GM12878 (cell line): ENCODE data around the gene CNR1. TPM values are rescaled to one million over a fixed set of nuclear protein-coding genes. Genes with fewer than 3 reads are reported as not detected.
A peak's percentile ranks its signal among the peaks of the same experiment; 100 is the strongest.

Experiments
- CREB1 ChIP-seq: IDR thresholded peaks from 2 replicates; pipeline ENCODE4 v1.6.1; 2012; ENCODE audit warnings: low read depth, mild to moderate bottlenecking, inconsistent platforms
- CREM ChIP-seq: IDR thresholded peaks from 2 replicates; pipeline ENCODE4 v1.6.1; 2014; ENCODE audit warnings: antibody characterized with exemption, low read depth
- EGR1 ChIP-seq, 2 experiments: IDR thresholded peaks; 1 replicate in 1 of 2; 2 replicates in 1 of 2; pipeline ENCODE4 v1.6.1; 2011 to 2012; ENCODE audit warnings: low read depth in 2 of 2, low read length in 2 of 2, borderline replicate concordance in 1 of 2, mild to moderate bottlenecking in 1 of 2, moderate library complexity in 1 of 2
- HDGF ChIP-seq: fragments of 450-650 bp; IDR thresholded peaks from 2 replicates; pipeline ENCODE4 v1.6.1; 2016; ENCODE audit warnings: antibody characterized with exemption
- IKZF2 ChIP-seq, 2 experiments: fragments of 450-650 bp; IDR thresholded peaks; 2 replicates each; pipeline ENCODE4 v1.6.1; 2017; ENCODE audit warnings: mild to moderate bottlenecking in 2 of 2, moderate library complexity in 2 of 2
- IRF4 ChIP-seq: IDR thresholded peaks from 2 replicates; pipeline ENCODE4 v1.6.1; 2011; ENCODE audit warnings: low read depth, low read length
- KDM1A ChIP-seq: fragments of 200-600 bp; sonication (generic); IDR thresholded peaks from 2 replicates; pipeline ENCODE4 v1.6.1; 2016; ENCODE audit warnings: borderline replicate concordance
- MEF2B ChIP-seq: fragments of 450-650 bp; IDR thresholded peaks from 2 replicates; pipeline ENCODE4 v1.6.1; 2018; ENCODE audit warnings: mild to moderate bottlenecking, moderate library complexity; ENCODE audit not compliant: partially characterized antibody, poor library complexity, severe bottlenecking
- MTA3 ChIP-seq: IDR thresholded peaks from 2 replicates; pipeline ENCODE4 v1.6.1; 2012; ENCODE audit warnings: low read length, inconsistent platforms, borderline replicate concordance
- NR2C2 ChIP-seq: IDR thresholded peaks from 2 replicates; pipeline ENCODE4 v1.6.1; 2011; ENCODE audit warnings: borderline replicate concordance, low read depth; ENCODE audit not compliant: control insufficient read depth, insufficient read length
- PAX8 ChIP-seq: fragments of 450-650 bp; IDR thresholded peaks from 2 replicates; pipeline ENCODE4 v1.6.1; 2017; ENCODE audit warnings: mild to moderate bottlenecking, moderate library complexity
- PML ChIP-seq: IDR thresholded peaks from 2 replicates; pipeline ENCODE4 v1.6.1; 2012; ENCODE audit warnings: low read length, inconsistent platforms
- RAD51 ChIP-seq: fragments of 450-650 bp; IDR thresholded peaks from 2 replicates; pipeline ENCODE4 v1.6.1; 2016; ENCODE audit warnings: moderate library complexity, mild to moderate bottlenecking, inconsistent platforms
- SIX5 ChIP-seq: IDR thresholded peaks from 2 replicates; pipeline ENCODE4 v1.6.1; 2011; ENCODE audit warnings: mild to moderate bottlenecking, low read depth, low read length, moderate library complexity; ENCODE audit not compliant: severe bottlenecking
- SMAD1 ChIP-seq: fragments of 450-650 bp; IDR thresholded peaks from 2 replicates; pipeline ENCODE4 v1.6.1; 2018; ENCODE audit warnings: mild to moderate bottlenecking, low read depth; ENCODE audit not compliant: partially characterized antibody
- SMAD5 ChIP-seq: IDR thresholded peaks from 2 replicates; pipeline ENCODE4 v1.6.1; 2016; ENCODE audit warnings: antibody characterized with exemption, low read depth
- SMARCA5 ChIP-seq: fragments of 450-650 bp; IDR thresholded peaks from 2 replicates; pipeline ENCODE4 v1.6.1; 2017; ENCODE audit warnings: mild to moderate bottlenecking
- SP1 ChIP-seq: IDR thresholded peaks from one replicate; pipeline ENCODE4 v1.6.1; 2011; ENCODE audit warnings: low read depth, low read length
- SPI1 ChIP-seq: IDR thresholded peaks from 2 replicates; pipeline ENCODE4 v1.6.1; 2011; ENCODE audit warnings: low read depth, mild to moderate bottlenecking, low read length, moderate library complexity, borderline replicate concordance; ENCODE audit not compliant: insufficient read depth
- SREBF1 ChIP-seq: IDR thresholded peaks from 2 replicates; pipeline ENCODE4 v1.6.1; 2012; ENCODE audit warnings: mild to moderate bottlenecking, low read length
- STAT3 ChIP-seq: IDR thresholded peaks from 2 replicates; pipeline ENCODE4 v1.6.1; 2011; ENCODE audit warnings: low read depth, low read length, improper control_type of control experiment
- TCF12 ChIP-seq: IDR thresholded peaks from 2 replicates; pipeline ENCODE4 v1.6.1; 2011; ENCODE audit warnings: low read depth, mild to moderate bottlenecking, low read length
- WRNIP1 ChIP-seq: IDR thresholded peaks from 2 replicates; pipeline ENCODE4 v1.6.1; 2011; ENCODE audit warnings: low read depth, low read length, improper control_type of control experiment, borderline replicate concordance
- ZNF24 ChIP-seq: fragments of 450-650 bp; IDR thresholded peaks from 2 replicates; pipeline ENCODE4 v1.6.1; 2017; ENCODE audit warnings: antibody characterized with exemption, mild to moderate bottlenecking
- ZNF384 ChIP-seq: IDR thresholded peaks from 2 replicates; pipeline ENCODE4 v1.6.1; 2012; ENCODE audit warnings: low read depth, mild to moderate bottlenecking, low read length, improper control_type of control experiment, borderline replicate concordance
- ZZZ3 ChIP-seq: IDR thresholded peaks from 2 replicates; pipeline ENCODE4 v1.6.1; 2011; ENCODE audit warnings: low read depth; ENCODE audit not compliant: control insufficient read depth, insufficient read length
- polyA plus RNA-seq, 11 experiments: library from polyadenylated mRNA; depleted of rRNA in 4 of 11; unstranded in 6 of 11; stranded (reverse) in 5 of 11; fragments of >200 nt; fragmentation: Nextera tagmentation in 4 of 11; fragmentation: Illumina TruSeq in 1 of 11; extraction: Ambion mirVana in 4 of 11; extraction: Trizol in 1 of 11; gene quantifications; 1 replicate in 1 of 11; 2 replicates in 10 of 11; pipeline versions ENCODE4 v1.2.1 to v1.2.3, GENCODE V29; 2011 to 2016; ENCODE audit warnings: inconsistent platforms in 2 of 11, missing spikeins in 2 of 11, low read depth in 1 of 11
- total RNA-seq, 4 experiments: library from RNA; depleted of rRNA in 3 of 4; stranded (reverse); fragments of >200 nt in 3 of 4; fragmentation: Illumina TruSeq in 1 of 4; extraction: Trizol in 1 of 4; gene quantifications; 2 replicates each; pipeline versions ENCODE4 v1.2.1 to v1.2.3, GENCODE V29; 2013 to 2021
- TF ChIP-seq, protein P1 (sequence below): fragments of 450-650 bp; IDR thresholded peaks from 2 replicates; pipeline ENCODE4 v1.6.1; 2016; ENCODE audit warnings: mild to moderate bottlenecking
- TF ChIP-seq, protein P2 (sequence below): IDR thresholded peaks from 2 replicates; pipeline ENCODE4 v1.6.1; 2012; ENCODE audit warnings: low read depth, low read length, improper control_type of control experiment

Gene CNR1
- total and polyA plus RNA-seq, 10 of the 15 experiments (the other 5 are each of a cell fraction or from before 2014, with no cell fraction given): 2.2 to 15.4 (median 8.5) TPM

DNA sequence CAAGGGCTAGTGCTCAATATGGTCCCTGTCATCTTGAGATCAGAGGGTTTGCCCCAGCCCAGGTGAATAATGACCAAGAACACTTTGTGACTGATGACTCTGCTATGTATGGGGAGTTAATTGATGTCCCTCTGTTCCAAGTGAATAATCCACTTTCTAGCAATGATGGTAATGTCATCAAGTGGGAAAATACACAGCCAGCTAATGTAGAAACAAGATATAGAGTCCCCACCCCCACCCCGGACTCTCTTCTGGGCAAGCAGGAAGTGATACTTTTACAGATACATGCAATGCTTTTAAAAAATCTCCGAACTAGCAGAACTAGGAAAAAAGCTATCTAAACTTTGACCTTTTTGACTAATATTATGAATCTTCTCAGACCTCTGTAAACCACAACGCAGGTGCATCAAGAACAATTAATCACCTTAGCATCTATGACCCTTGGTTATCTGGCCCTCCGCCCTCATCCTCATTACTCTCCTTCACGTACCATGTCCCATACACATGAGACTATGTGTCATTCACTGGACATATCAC is 30.5 kb downstream of the CNR1 start (continued):
- TF ChIP-seq STAT3 (no peak), KDM1A (no peak), PAX8 (no peak), MTA3 (no peak; the same call in 1 of the 2 replicates), MEF2B (peak; percentile 59), ZZZ3 (no peak), SMAD5 (no peak), IRF4 (peak; percentile 82; the same call in 1 of the 2 replicates), NR2C2 (no peak), SMARCA5 (no peak), SPI1 (peak; percentile 87), SMAD1 (no peak), PML (0 out of 2 replicates have a peak, but pooled peaks have one; percentile 66), RAD51 (no peak), SREBF1 (no peak), ZNF384 (no peak), ZNF24 (no peak), CREM (peak; percentile 87), WRNIP1 (no peak), EGR1 (IDR thresholded peaks at IDR 0.05; ENCODE audit: borderline replicate concordance in 1 of 2, low read depth in 2 of 2, low read length in 2 of 2) (no peak), SP1 (no peak), HDGF (no peak), CREB1 (no peak), SIX5 (no peak), TCF12 (peak; percentile 95), IKZF2 (IDR thresholded peaks at IDR 0.05) (peak; percentile 75 to 77)
- TF ChIP-seq, protein P1, sequence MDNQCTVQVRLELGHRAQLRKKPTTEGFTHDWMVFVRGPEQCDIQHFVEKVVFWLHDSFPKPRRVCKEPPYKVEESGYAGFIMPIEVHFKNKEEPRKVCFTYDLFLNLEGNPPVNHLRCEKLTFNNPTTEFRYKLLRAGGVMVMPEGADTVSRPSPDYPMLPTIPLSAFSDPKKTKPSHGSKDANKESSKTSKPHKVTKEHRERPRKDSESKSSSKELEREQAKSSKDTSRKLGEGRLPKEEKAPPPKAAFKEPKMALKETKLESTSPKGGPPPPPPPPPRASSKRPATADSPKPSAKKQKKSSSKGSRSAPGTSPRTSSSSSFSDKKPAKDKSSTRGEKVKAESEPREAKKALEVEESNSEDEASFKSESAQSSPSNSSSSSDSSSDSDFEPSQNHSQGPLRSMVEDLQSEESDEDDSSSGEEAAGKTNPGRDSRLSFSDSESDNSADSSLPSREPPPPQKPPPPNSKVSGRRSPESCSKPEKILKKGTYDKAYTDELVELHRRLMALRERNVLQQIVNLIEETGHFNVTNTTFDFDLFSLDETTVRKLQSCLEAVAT: peak; percentile 57
- TF ChIP-seq, protein P2, sequence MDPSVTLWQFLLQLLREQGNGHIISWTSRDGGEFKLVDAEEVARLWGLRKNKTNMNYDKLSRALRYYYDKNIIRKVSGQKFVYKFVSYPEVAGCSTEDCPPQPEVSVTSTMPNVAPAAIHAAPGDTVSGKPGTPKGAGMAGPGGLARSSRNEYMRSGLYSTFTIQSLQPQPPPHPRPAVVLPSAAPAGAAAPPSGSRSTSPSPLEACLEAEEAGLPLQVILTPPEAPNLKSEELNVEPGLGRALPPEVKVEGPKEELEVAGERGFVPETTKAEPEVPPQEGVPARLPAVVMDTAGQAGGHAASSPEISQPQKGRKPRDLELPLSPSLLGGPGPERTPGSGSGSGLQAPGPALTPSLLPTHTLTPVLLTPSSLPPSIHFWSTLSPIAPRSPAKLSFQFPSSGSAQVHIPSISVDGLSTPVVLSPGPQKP: no peak
